HCT116 (cell line): Measurements from ENCODE around the gene CCDC174.

Source experiments
- CTCF ChIP-seq, 3 experiments: fragments of 200-600 bp in 1 of 3; sonication (generic) in 1 of 3; IDR thresholded peaks in 2 of 3; conservative IDR thresholded peaks in 1 of 3; 2 replicates each; pipeline ENCODE4 v1.5.1; 2012 to 2017; ENCODE audit warnings: low read depth in 2 of 3, low read length in 2 of 3, antibody characterized with exemption in 1 of 3, borderline replicate concordance in 1 of 3, control low read depth in 1 of 3, mild to moderate bottlenecking in 1 of 3, mixed read lengths in 1 of 3, mixed run types in 1 of 3, moderate library complexity in 1 of 3; ENCODE audit not compliant: insufficient read depth in 1 of 3
- REST ChIP-seq: IDR thresholded peaks from 2 replicates; pipeline ENCODE4 v1.6.1; 2012; ENCODE audit warnings: low read depth
- SP1 ChIP-seq: IDR thresholded peaks from 2 replicates; pipeline ENCODE4 v1.6.1; 2012; ENCODE audit warnings: low read depth
- TF ChIP-seq, protein P1 (sequence below): IDR thresholded peaks from 2 replicates; pipeline ENCODE4 v1.6.1; 2011; ENCODE audit warnings: mild to moderate bottlenecking, low read length, moderate library complexity; ENCODE audit not compliant: insufficient replicate concordance; ENCODE audit errors: extremely low read depth

- TF ChIP-seq CTCF (IDR thresholded peaks at IDR 0.05 in 2 of 3, conservative IDR thresholded peaks at IDR 0.05 in 1 of 3; ENCODE audit: borderline replicate concordance in 1 of 3, insufficient read depth in 1 of 3, low read depth in 2 of 3, low read length in 2 of 3) (no peak), REST (no peak), SP1 (no peak)
- TF ChIP-seq, protein P1, sequence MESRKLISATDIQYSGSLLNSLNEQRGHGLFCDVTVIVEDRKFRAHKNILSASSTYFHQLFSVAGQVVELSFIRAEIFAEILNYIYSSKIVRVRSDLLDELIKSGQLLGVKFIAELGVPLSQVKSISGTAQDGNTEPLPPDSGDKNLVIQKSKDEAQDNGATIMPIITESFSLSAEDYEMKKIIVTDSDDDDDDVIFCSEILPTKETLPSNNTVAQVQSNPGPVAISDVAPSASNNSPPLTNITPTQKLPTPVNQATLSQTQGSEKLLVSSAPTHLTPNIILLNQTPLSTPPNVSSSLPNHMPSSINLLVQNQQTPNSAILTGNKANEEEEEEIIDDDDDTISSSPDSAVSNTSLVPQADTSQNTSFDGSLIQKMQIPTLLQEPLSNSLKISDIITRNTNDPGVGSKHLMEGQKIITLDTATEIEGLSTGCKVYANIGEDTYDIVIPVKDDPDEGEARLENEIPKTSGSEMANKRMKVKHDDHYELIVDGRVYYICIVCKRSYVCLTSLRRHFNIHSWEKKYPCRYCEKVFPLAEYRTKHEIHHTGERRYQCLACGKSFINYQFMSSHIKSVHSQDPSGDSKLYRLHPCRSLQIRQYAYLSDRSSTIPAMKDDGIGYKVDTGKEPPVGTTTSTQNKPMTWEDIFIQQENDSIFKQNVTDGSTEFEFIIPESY = no peak
Observed at GRCh38 chr3:14623569-14624051, 28.0 kb upstream of the CCDC174 start.
